GM21447 (cell line): ENCODE results near the gene GABRB2.
A peak's percentile ranks its signal among the peaks of the same experiment; 100 is the strongest.

ENCODE experiments used
- ATAC-seq: cut with Tn5 transposase; IDR thresholded peaks from one replicate; pipeline ENCODE4 v1.9.1; 2021; ENCODE audit not compliant: unreplicated experiment

GABRB2 gene

DNA sequence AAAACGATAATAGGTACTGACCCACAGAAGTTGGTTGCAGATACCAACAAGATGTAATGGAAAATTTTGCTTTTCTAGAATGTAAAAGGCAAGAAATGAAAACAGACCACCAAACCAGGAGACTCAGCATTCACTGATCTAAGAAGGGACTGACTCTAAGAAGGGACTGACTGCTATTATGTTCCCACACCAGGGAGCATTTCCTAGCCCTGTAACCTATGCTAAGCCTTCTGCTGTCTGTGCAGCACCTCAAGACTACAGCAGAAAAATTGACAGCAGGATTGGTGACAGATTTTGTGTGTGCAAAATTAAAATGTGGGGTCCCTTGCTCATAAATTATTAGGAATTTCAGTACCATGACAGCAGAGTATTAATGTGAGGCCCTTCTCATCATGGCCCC lies 154.8 kb downstream of the GABRB2 start:
- ATAC-seq, result no peak

DNA sequence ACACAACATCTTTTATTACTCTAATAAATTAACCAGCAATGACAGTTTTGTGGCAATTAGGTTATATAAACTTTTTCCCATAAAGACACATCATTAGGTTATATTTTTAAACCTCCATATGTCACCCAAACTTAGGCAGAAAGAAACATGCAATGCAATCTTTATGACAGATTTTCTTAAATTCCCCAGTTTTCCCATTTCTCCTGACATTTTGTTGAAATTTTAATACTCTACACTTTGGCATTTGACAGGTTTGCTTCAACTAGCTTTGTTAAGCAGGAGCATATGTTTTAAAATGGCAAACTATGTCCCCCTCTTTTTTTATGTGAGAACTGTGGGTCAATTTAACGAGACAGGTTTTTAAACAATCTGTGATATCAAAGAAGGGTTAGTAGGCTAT lies 155.5 kb downstream of the GABRB2 start:
- ATAC-seq, result no peak

DNA sequence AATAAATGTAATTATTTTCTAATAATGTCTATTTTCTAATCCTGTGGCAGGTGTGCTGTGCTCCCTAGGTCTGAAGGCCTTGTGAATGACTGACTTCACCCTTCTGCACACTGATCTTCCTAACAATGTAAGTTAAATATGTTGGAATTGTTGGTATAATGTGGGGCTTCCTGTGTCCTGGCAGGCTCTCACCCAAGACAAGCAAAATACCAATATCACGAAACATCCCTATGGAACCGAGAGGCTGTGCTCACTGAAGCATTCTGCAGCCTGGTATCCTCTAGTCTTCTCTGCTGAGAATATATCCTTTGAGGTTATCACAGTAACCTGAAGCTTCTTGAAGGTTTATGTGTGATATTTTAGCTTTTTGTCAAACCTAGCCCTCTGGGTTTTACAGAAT lies 159.4 kb downstream of the GABRB2 start:
- no peak for ATAC-seq

DNA sequence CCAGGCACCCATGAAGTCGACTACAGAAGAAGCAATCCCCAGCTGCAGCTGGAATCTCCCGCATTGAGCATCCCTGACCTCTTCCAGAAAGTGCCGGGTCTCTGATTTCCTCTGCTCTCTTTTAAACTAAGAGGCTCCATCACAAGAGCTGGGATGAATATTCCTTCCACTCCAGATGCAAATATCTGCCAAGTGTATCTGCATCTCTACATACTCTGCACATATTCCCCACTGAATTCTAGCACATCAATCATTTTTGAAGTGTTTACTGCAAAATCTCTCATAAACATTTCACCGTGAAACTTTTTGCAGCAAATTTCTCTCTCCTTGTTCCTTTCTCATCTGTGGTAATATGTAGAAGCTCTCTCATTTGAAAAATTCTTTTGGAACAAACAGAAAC lies 161.5 kb downstream of the GABRB2 start:
- ATAC-seq, result no peak

DNA sequence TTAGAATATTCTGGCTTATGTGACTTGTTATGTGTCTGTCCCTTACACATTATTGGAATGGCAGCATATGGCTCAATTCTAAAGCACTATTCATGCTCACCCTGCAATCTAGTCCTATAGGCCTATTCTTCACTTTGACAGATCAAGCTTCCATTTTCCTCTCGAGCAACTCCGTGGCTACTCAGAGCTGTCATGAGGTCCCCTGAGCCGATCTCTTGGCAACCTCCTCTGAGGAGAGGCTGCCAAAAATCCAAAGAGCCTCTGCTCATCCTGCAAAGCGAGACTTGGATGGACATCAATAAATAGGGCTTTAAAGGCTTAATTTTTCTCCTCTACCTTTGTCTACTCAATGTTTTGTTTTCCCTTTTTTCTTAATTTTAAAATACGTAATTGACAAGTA lies 163.8 kb downstream of the GABRB2 start:
- no peak for ATAC-seq

DNA sequence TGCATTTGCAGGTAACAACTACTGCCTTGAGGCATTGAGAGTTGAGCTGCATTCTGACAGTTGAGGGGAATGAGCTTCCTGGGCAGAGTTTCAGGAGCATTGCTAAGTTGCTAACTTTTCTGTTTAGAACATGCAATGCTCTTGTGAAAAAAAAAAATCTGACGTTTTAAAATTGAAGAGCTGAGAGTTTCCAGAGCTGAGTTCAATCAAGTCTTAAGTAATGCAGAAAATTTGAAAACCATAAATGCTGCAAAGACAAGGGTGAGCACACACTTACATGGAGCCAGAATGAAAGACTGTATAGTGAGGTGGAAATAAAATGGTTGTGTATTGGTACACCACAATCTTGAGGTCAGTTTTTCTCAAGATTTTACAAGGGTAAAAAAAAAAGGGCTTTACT lies 166.0 kb downstream of the GABRB2 start:
- no peak for ATAC-seq

DNA sequence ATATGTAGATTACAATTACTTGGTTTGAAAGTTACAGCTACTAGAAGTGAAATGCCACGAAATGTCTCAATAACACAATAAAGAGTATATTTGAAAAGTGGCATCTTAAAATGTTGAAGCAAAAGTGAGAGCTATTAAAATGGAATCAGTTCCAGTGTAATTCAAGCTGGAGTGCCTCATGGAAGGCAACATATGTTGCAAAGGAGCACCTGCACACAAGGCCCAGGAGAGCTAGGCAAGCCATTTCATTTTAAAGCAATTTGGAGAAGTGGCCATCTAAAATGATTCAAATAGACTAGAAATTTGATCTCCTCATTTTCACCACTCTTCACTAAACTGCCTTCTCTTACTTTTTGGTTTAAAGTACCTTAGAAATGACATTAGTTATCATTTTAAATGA lies 167.8 kb downstream of the GABRB2 start:
- no peak for ATAC-seq

DNA sequence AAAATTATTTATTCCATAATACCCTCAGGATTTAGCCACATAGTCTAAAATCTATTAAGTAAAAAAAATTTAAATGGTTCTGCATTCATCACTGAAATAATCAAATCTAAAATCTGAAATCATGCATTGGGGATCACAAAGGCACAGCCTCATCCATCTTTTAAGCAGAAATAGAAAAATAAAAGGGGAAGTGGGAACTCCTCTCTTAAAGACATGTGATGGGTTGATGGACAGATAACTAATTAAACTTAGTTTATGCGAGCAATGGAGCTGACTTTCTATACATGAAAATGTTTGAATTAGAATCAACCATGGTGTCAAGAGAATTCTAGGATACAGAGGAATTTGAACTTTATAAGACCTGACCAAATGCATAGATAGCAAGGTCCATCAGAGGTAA lies 170.5 kb downstream of the GABRB2 start:
- ATAC-seq, result no peak

DNA sequence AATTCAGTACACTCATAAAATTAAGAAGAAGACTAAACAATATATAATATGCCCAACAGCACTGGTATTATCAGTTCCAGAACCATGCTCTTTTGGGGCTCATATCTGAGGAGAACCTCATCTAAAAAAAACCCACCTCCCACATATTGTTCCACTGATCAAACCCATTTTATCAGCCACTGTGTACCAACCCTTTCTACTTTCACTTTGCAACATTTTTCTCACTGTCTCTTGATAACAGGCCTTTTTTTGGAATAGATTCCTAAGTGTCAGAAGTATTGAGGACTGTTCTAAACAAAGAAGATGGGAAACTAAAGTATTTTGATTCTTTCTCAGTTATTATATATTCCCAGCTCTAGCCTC lies 173.2 kb downstream of the GABRB2 start:
- ATAC-seq, result no peak

DNA sequence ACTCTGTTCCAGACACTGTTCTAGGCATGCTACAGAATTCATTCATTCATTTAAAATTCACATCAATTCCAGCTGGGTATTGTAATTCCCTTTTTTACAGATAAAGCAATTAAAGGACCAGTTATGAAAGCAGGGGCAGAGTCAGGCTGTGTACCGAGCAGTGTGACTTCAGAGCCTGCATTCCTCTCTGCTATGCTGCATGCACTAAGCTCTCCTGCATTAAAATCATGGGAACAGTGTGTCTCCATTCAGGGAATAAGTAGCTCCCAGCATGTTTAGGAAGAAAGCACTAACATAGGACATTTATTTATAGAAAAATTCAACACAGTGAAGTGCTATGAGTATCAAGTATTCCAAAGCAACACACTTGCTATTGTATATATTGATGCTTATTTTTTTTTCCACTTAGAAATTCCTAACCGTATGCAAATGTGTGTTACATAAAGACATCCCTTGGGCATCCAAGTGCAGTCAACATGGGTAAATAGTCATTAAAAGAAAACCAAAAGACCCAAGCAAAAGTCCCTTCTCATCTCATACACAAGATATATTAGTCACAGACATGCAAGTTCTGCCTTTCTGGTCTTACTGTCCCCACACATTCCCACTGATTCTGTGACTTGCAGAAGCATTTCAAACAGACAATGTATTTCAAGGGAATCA lies 173.7 kb downstream of the GABRB2 start:
- ATAC-seq, result no peak

DNA sequence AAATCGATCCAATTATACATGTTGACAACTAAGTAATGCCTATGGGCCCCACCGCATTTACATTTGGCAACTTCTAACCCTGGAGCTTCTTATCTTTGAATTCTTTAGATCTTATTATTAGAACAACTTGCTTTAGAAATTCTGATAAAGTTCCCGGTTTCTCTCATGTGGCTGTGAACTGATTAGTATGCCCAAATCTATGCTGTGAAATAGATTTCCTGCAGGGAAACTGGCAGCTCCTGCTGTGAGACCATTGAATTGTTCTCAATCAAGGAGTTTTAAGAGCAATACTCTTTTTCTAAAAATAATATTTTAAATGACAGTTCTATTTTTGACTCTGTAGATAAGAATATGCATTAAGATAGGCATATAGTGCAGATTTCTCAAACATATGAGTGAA lies 177.5 kb downstream of the GABRB2 start:
- ATAC-seq, result no peak

DNA sequence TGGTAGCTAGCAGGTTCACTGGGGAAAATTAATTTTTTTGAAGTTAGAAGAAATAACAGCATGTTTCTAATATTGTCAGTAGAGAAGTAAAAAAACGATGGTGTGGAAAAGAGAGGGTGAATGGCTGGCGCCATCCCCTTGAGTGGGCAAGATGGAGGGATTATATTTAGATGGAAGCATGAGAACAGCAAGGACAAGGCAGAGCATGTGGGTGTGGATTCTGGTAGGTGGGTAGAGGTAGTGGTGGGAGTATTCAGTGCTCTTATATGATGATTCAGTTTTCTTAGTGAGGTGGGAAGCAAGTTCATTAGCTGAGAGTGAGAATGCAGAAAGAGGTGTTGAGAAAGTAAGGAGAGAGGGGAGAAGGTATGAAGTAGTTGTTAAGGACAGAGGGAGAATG lies 188.1 kb downstream of the GABRB2 start:
- no peak for ATAC-seq

DNA sequence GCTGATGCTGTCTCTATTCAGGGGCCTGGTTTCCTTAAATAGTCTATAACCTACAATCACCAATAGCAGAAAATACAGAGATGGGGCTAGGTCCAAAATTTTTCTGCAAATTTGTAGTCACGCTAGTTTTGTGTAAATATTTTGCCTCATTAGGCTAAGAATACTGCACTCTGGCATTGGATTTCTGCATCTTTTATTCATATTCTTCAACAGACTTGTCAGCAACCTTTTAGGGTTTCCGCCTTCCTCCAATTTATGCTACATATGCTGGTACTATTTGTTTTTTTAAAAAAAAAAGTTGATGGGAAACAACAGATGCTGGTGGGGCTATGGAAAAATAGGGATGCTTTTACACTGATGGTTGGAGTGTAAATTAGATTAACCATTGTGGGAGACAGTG lies 202.3 kb downstream of the GABRB2 start:
- ATAC-seq, result no peak

DNA sequence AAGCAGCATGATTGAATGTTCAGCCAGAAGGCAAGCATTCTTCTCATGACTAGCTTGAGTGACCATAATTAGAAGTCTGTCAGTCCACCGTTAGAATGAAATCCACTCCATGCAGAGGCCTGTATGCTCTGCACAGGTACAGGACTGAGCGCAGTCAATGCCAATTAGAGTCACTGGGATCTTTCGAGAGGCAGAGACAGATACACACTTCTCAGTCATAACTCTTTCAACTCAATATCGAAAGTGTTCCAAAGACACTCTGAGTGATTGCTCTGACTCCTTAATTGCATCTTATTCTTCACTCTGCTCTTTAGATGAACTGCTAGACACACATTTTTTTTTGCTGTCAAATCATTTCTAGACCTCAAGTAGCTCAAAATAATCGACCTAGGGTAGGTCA lies 203.6 kb downstream of the GABRB2 start:
- no peak for ATAC-seq

DNA sequence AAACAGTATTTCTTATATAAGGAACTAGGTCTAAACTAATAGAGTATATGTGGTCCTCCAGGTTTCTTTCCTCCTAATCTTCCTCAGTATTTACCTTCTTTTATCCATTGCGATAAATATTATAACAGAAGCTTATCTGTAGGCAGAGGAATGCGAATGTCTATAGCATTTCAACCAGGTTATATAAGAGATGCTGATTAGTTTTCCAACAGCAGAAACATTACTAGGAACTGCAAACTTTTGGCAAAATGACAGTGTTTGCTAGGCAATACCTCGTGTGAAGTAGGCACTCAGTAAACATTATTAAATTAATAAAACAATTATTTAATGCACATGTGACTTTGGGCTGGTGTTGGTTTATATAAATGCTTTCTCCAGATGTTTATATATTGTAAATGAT lies 206.5 kb downstream of the GABRB2 start:
- ATAC-seq, result no peak

DNA sequence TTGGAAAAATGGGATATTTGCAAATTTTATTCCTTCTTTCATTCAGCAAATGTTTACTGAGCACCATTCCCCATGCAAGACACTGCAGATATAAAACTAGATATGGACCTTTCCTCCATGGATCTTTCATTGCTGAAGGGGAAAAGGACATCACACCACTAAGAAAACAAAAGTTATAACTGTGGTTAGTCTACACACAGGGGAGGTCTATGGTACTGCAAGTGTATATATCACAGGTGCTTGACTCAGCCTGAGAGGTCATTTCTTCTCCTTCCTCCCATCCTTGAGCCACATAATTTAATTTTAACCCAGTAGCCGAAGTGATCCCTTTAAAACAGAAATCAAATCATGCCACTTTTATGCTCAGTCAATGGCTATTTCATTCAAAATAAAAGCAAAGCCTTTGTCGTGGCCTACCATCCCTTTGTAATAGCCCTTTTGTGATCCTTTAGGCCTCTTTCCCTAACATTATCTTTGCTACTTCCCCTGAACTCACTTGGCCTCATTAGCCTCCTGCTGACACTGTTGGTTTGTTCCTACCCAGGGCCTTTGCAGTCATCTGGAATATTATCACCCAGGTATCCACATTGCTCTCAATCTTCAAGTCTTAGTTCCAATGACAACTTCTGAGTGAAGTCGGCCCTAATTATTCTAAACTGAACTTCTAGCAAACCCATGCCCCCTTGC lies 213.2 kb downstream of the GABRB2 start:
- no peak for ATAC-seq

DNA sequence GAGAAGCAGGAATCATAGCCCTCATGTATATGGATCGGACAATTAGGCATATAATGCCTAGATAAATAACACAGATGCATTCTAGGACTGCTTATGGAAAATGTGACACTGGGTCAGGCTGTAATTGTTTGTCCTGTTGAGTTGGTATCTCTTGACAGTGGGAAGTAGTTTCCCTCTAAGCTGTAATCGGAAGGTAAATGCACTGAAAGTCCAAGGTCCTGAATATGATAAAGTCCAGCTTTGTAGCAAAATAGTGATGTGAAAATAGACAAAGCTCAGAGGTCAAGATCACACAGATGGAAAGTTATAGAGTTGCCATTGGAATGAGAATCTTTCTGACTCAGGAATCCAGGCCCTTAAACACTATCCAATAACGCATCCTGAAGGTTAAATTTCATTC lies 214.2 kb downstream of the GABRB2 start:
- ATAC-seq, result no peak

DNA sequence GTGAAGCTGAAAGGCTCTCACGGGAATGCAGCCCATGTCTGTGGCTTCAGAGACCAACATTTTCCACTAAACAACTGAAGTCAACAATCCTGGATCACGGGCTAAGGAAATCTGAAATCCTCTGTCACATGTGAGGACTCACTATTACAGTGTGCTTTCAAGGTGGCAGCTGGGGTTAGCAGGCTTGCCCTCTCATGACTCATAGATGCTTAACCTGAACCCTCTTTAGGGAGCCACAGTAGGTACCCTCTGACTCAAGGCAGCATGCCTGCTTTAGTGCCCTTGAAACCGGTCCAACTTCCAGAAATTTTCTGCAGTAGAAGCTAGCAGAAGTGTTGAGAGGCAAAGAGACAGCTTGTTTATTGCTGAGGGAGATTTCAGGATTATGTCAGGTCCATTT lies 232.5 kb downstream of the GABRB2 start:
- no peak for ATAC-seq

DNA sequence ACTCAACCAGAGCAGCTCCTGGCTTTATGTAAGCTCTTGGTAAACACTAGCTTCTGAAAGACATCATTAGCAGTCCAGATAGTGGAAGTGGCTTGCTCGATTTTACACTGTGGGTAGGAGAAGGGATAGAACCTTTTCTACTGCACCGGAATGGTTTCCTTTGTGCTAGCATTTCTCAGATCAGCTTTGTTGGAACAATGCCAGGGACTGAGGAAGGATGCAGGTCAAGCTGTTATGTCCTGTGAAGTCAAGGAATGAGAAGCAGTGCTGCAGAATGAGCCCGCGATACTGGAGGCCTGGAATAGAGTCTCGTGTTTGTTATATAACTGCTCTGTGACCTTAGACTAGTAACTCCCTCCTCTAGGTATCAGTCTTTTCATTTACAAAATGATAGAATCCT lies 233.6 kb downstream of the GABRB2 start:
- ATAC-seq, result no peak

DNA sequence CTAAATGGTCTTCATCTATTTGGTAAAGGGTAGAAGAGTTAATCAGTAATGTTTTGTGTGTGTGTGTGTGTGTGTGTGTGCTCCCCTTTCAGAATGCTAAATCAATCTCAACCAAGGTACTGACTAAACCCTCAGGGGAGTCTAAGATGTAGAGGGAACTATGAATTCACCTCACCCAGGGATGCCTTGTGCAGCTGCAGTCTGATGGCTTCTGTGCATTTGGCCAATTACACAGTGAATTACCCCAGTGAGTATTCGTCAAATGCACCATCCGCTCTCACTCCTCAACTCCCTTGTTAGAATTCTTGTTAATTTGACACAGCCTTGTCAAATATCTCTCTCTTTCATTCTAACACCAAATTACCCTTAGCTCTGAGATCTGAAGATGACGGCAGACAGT lies 234.6 kb downstream of the GABRB2 start:
- peak; percentile 34 for ATAC-seq

DNA sequence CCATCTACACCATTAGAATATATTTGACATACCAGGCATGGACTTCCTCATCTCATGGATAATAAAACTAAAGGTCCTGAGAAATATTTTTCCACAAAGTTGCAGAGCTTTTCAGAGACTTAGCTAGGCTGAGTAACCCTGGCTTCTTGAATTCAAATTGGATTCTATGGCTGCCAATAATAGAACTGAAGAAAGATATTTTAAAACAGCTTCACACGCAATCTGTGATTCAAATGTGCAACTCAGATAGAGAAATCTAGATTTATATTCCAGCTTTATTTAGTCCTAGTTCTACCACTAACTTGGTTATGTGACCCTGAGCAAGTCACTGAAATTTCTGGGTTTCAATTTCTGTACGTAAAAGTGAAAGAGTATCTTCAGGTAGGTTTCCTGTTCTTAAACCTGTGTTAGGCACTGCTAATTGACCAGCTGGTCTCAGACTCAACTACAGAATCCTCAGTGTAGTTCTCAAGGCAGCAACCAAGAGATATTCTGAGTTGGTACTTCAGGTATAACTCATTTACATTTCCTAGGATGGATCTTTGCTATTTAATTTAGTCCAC lies 235.3 kb downstream of the GABRB2 start:
- peak; percentile 86 for ATAC-seq

DNA sequence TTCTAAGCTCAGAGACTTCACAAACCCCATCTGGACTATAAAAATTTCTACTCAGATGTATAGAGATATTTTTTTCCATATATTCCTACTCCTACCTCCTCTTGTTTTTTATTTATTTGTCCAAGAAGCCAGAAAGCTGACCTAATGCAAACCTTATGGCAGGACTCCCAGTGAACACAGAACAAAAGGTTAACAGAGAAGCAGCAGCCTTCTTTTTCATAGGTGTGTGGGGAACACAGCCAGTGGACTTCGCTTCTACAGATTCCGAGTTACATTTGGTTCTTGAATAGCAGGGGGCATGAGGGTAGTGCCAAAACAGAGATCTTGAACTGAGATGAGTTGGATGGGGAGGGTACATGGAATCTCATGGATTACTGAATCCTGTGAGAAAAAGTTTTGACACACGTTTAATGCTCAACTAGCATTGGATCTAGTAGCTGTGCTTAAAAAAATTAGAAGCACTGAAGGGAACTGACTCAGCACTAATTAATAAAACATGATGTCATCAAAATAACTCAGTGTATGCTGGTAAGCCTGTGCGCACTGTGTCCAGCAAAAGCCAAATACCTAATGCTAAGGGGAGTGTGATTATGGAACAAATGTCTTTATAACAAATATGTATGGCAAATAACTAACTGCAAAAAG lies 240.1 kb downstream of the GABRB2 start:
- no peak for ATAC-seq
